ENCODE results near the gene MEAF6.

Gene MEAF6

GRCh38 chr1:37471345-37472231, 43.0 kb downstream of the MEAF6 start:
- DNase-seq, result no peak

GRCh38 chr1:37469386-37469785, 45.2 kb downstream of the MEAF6 start:
- no peak for DNase-seq

DNA sequence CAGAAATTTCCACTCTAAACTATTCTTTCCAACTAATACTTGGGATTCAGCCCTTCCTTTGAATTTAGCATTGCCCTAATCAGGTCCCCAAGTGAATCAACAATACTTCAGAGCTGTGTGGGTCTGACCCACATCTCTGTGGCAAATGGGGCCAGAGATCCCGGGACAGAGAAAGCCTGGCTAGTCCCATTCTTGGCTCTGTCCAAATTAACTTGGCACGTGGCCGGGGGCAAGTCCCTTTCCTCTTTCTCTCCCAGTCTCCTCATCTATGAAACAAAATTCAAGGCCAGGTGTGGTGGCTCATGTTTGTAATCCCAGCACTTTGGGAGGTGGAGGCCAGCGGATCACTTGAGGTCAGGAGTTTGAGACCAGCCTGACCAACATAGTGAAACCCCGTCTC, 46.5 kb downstream of the MEAF6 start:
- DNase-seq, result no peak

- no peak for DNase-seq
Observed at GRCh38 chr1:37465593-37466517, 48.7 kb downstream of the MEAF6 start.

- DNase-seq, result no peak
Observed at GRCh38 chr1:37464443-37464842, 50.1 kb downstream of the MEAF6 start.

DNA sequence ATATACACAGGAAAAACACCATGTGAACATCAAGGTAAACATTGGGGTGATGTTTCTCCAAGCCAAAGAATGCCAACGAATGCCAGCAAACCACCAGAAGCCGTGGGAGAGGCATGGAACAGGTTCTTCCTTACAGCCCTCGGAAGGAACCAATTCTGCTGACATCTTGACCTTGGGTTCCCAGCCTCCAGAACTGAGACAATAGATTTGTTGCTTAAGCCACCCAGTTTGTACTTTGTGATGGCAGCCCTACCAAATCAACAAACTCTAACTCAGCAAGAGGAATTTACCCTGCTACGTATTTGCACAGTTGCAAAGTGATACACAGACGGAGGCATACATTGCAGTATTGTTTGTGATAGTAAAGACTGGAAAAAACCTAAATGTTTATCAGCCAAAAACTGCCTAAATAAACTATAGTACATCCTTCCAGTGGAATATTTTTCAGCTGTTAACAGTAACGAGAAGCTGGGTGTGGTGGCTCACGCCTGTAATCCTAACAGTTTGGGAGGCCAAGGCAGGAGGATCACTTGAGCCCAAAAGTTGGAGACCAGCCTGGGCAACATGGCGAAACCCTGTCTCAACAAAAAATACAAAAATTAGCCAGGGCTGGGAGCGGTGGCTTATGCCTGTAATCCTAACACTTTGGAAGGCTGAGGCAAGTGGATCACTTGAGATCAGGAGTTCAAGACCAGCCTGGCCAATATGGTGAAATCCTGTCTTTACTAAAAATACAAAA, 52.7 kb downstream of the MEAF6 start:
- no peak for DNase-seq

DNA sequence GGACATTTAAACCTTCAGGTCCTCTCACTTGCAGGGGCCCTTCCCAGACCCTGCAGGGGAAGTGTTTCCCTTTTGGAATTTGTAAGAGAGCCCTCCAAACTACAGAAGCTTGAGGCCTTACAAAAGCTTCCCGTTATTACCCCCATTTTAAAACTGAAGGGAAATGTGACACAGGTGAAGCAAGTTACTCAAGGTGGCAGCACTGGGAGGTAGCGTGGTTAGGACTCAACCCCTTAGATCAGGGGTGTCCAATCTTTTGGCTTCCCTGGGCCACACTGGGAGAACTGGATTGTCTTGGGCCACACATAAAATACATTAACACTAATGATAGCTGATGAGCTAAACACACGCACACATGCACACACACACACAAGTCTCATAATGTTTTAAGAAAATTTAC, 56.0 kb downstream of the MEAF6 start:
- DNase-seq, result no peak

- DNase-seq, result no peak
Observed at GRCh38 chr1:37456614-37457013, 58.0 kb downstream of the MEAF6 start.

- no peak for DNase-seq
Observed at GRCh38 chr1:37455516-37455915, 59.0 kb downstream of the MEAF6 start.

DNA sequence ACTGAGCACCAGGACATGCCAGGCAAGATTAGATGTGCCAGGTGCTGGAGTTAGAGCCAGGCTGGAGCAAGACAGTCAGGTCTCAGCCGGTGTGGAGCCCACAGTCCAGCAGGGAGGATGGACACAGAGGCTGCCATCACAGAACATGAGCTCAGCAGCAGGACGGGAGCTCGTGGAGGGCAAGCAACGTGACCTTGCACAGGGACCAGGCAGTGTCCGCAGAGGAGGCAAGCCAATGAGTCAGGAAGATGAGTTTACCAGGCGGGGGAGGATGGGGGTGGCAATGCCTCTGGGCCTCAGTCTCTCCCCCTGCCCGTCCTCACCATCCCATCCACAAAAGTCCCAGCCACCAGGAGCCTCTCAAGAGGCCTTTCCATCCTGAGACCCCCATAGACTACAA, 60.9 kb downstream of the MEAF6 start:
- no peak for DNase-seq

GRCh38 chr1:37452416-37452815, 62.1 kb downstream of the MEAF6 start:
- no peak for DNase-seq

GRCh38 chr1:37449936-37450335, 64.6 kb downstream of the MEAF6 start:
- peak in 1 of 2 experiments; percentile 17 for DNase-seq

DNA sequence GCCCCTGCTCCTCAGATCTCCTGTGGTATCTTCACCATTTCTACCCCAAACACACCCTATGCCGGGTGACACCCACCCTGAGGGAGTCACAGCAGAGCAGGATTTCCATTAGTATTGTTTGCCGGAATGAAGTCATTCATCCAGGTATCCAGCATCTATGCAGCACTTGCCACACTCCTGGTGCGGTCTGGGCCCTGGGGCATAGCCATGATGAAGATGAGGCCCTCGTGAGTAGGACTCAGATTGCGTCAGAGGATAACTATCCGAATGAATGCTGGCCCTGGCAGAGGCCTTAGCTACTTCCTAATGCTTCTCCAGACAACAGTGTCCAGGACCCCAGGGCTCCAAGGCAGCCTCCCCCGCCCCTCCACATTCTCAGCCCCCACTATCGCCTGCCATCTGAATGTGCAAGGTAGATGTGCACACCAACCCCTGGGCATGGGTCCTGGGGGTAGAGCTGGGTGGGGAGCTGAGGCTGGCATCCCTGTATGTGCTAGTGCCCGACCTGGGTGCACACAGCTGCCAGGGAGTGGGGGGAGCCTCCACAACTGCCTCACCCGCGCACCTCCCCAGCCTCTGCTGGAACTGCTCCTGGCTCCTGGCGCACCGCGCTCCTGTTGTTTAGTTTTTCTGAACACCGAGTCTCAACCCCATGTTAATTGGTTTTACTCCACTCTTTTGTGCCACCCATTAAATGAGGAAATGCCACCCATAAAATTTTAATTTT, 65.7 kb downstream of the MEAF6 start:
- no peak for DNase-seq

- no peak for DNase-seq
Observed at GRCh38 chr1:37448185-37448584, 66.4 kb downstream of the MEAF6 start.

DNA sequence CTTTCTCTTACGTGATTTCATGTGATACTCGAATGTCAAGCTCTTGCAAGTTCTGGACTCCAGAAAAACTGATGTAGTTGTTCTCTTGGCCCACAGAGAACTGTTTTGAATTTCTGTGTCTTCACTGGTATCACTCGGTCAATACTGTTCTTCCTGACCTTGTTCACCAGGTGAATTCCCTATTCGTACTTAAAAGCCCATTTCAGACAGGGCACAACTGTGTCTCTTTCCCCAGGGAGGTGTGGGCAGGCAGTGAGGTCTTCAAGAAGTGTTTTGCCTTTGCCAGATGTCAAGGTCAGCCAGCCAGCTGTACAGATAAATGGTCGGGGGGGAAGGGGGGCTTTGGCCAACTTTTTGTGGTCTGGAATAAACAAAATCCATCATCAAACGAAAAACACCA, 67.7 kb downstream of the MEAF6 start:
- no peak for DNase-seq

- DNase-seq, result no peak
Observed at GRCh38 chr1:37442644-37443043, 71.9 kb downstream of the MEAF6 start.
